T-helper 1 cell (primary cell): ENCODE data around the gene SND1.

Experiments used
- DNase-seq, 5 donors: peaks; one replicate each; pipeline ENCODE4 v3.0.0-alpha.2; 2012 to 2020

Gene SND1

GRCh38 chr7:128003167-128003566 is 351.2 kb downstream of the SND1 start:
- DNase-seq: no peak

- peak in 1 of 5 donors; percentile 60 for DNase-seq
Measured at GRCh38 chr7:128003787-128004186, 351.8 kb downstream of the SND1 start.

GRCh38 chr7:128004623-128005022 is 352.6 kb downstream of the SND1 start:
- no peak for DNase-seq

DNA sequence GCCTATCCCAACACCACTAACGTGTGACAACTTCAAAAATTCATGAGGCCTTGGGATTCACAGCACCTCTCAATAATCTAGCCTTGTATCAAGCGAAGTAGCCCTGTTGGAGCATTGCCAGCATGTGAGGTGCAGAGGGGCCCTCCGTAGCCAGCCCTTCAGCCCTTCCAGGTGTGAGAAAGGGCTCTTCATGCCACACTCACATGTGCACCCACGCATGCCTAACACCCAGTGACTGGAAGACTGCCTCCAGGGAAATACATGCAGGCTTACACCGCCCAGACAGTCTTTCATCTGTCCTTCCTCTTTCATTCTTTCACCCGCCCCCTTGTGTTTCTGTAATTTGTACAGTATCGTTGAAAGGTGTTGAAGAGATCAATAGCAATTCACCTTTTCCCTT is 353.1 kb downstream of the SND1 start:
- DNase-seq: no peak

DNA sequence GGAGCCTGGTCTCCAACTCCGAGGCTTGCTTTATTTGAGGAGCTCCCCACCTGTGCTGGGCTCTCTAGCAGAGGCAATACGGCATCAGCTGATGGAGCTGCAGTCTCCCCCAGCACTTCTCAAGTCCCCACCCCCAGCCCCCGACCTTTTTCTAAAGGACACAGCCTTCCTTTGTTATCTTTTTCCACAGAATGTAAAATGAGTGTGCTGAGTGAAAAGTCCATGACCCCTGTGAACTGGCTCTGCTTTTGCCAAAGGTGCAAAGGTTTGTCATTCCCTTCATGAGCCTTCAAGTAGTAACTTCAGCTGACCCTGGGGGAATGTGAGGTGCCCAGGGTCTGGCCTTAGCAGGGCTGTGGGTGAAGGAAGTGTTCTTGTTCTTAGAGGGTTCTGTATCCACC is 353.8 kb downstream of the SND1 start:
- DNase-seq: no peak

DNA sequence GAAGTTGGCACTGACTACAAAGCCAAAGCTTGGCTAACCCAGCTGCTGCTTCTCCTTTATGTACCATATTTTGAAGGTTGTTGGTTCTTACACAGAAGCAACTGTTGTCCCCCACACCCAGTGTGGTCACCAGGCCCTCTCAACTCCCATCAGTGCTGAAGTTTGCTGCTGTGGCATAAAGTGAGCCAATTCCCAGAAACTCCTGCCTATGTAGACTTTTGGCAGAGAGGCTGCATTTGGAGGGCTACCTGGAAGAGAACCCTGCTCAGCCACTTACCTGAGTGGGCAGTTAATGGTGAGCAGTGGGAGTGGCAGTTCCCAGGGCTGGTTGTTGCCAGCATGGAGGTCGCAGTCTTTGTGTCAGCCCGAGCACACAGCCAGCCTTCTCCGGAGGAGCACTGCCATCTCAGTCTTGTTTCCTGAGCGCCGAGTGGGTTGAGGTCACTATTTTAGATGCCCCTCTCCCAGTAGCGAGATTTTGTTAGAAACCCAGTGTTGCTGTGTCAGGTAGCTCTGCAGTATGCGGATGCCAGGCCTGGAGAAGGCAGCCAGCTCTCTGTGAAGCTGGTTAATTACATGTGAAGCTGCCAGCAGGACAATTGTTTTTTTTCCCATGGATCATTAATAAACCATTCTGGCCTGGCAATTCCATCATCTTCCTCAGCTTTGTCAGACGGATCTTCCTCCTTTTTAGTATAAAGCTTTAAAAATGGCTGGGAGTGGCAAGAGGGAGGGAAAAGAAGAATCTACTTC is 354.7 kb downstream of the SND1 start:
- no peak for DNase-seq

DNA sequence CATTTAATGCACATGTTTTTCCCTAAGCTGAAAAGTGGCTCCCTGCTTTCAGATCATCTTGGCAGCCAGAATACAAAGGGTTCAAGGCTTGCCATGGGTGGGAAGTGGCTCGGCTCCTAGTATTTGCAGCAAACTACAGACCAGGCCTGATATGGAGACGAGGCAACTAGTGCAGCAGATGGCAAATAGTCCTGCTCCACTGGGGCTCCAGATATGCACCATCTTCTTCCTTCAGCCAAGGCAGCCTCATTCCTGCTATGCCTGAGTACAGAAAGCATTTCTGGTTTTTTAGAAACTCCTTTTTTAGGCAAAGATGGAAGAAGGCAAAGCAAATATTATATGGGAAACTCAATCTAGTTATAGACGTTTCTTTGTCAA is 355.3 kb downstream of the SND1 start:
- no peak for DNase-seq

DNA sequence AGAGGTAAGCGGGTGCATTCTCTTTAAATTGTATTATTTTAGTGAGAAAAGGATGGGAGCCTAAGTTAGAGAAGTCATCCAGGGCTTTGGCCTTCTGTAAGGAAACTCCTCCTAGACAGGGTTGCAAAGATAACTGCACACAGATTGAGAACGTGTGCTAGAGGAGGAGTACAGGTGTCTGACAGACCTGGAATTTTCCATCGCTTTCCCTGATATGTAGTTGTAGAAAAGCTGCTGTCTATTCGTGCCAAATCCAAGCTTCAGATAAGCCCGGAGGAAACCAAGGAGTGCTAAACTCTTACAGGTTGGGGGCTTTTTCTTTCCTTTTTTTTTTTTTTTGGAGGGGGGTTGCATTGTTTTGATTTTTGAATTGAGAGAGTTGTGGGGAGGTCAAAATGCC is 356.1 kb downstream of the SND1 start:
- no peak for DNase-seq

DNA sequence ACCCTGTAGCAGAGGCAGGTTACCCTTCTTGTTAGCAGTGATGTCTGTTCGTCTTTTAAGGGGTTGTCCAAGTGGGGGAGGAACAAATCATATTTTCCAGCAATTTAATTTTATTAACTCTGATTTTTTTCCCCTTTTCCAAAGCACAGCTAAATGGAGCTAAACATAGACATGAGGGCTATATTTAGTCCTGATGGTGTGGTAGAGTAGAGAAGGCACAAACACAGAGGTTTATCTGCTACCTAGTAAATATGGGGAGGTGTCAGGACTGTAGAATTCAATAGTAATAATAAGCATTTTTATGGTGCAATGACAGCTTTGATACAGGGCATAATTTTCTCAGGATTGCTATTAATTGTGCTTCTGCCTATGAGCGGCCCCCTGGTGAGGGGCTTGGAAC is 356.8 kb downstream of the SND1 start:
- DNase-seq: no peak

GRCh38 chr7:128010391-128011127 is 358.6 kb downstream of the SND1 start:
- no peak for DNase-seq

DNA sequence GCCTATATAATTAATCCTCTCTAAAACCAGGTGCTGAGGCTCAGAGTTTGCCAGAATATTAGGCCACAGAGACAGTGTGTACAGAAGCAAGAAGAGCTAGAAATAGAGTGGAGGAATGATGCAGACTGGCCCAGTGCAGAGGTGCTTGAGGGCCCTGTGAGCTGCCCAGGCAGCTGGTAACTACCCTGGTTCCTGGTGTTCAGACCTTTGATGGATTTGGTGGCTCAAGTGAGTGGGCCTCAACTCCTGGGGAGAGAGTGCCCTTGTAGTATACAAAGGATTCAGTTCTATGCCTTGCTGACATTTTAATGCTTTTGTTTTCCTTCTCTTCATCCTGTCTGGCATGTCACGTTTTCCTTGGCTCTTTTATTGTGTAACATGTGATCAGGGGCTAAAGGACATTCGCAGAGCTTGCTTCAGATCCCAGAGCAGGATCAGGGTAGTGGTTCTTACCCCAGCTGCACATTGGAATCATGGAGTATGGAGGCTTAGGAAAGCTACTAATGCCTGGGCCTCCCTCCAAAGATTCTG is 359.2 kb downstream of the SND1 start:
- no peak for DNase-seq

DNA sequence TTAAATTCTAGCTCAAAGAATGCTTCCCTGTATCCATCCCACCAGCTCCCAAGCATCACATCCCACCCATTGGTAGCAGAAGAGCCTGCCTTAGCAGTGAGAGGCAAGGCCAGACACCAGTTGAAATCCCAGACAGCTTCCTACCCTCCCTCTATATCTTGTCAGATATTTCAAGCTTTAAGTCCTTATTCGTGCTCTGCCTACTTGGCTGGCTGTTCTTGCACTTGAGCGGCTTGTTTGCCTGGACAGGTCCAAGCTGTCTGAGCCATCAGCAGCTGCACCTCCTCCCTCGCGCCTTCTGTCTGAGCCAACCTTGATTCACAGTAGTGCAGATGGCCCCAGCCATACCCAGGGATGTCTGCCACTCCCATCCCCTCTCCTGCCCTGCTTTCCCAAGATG is 362.8 kb downstream of the SND1 start:
- no peak for DNase-seq

- no peak for DNase-seq
Measured at GRCh38 chr7:128017460-128017859, 365.5 kb downstream of the SND1 start.

GRCh38 chr7:128017862-128018845 is 366.2 kb downstream of the SND1 start:
- DNase-seq: no peak

DNA sequence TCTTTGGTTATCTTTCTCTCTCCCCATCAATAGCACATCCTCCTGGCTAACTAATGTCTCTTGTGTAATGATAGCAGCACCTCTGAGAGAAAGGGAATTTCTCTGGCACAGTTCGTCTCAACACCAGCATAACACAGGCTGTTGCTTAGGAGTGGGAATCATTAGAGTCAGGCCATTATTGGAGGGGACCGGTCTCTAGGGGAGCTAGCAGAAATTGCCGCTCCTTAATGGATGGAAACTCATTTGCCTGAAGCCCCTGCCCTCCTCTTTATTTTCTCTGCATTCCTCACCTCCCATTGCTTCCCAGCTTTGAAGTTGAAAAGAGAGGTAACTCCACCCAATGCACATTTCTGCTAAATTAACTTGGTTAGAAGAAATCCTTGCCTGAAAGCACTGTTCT is 367.3 kb downstream of the SND1 start:
- no peak for DNase-seq

GRCh38 chr7:128020159-128020558 is 368.2 kb downstream of the SND1 start:
- DNase-seq: peak in 1 of 5 donors; percentile 8

- DNase-seq: no peak
Measured at GRCh38 chr7:128021366-128021765, 369.4 kb downstream of the SND1 start.

DNA sequence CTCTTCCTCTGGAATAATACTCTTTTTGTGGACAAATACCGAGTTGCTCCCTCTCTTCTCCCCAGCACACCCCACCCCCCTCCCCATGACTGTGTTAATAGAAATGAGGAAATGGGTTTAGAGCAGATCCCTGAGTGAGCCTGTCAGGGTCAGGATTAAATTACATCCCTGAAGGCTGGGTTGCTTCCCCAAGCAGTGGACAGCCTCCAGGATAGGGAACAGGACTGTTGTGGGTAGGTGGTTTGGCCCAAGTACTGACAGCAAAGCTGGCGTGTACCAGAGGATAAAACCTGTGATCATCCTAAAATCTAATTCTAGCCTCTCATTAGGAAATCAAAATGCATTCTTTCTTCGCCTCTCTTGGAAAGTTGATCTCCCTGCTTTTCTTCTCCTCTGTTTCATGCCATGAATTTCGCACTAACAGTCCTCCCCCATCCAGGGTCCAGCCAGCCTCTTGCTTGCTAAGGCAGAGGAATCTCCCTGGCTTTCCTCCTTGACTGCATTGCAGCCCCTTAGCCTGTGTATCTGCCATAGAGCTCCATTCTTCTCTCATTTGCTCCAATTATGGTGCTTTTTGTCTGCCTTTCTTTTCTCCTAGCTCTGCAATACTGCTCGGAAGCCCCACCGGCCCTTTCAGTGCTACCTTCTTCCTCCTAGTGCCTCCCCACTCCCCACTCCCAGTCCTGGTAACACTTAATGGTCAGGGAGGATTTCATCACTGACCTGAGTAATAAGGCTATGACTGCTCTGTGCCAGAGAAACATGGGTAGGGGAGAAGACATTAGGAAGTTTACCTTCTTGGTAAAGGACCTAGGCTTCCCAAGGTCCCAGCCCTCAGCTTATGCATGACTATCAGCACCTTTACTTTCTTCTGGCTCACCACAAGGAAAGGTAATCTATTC is 370.9 kb downstream of the SND1 start:
- no peak for DNase-seq

GRCh38 chr7:128024151-128024550 is 372.2 kb downstream of the SND1 start:
- no peak for DNase-seq

- DNase-seq: no peak
Measured at GRCh38 chr7:128025380-128025779, 373.4 kb downstream of the SND1 start.

GRCh38 chr7:128025819-128026218 is 373.8 kb downstream of the SND1 start:
- DNase-seq: no peak

- no peak for DNase-seq
Measured at GRCh38 chr7:128026551-128026950, 374.6 kb downstream of the SND1 start.
